Ovary (tissue), 9 donors: ENCODE measurements around the gene SLC22A15. TPM values are rescaled to one million over a fixed set of nuclear protein-coding genes. Genes with fewer than 3 reads are reported as not detected.

Experiments
- DNase-seq, 5 donors: peaks; one replicate each; pipeline ENCODE4 v3.0.0-alpha.2; 2019 to 2020
- H3K27ac ChIP-seq, 2 donors: fragments of 200-600 bp; one replicate each; pipeline versions ENCODE4 v1.5.1 to v1.8.0; 2019 to 2022
- H3K27me3 ChIP-seq: fragments of 200-600 bp; one replicate; pipeline ENCODE4 v1.8.0; 2022
- H3K36me3 ChIP-seq: fragments of 200-600 bp; sonication (generic); one replicate; pipeline ENCODE4 v1.5.1; 2019
- H3K4me1 ChIP-seq: one replicate; pipeline ENCODE4 v1.8.1; 2013; ENCODE audit warnings: mild to moderate bottlenecking, moderate library complexity; ENCODE audit not compliant: insufficient read depth
- H3K4me3 ChIP-seq: fragments of 200-600 bp; sonication (generic); one replicate; pipeline ENCODE4 v1.5.1; 2017
- H3K9me3 ChIP-seq, 2 donors: fragments of 200-600 bp in 1 of 2; sonication (generic) in 1 of 2; one replicate each; pipeline versions ENCODE4 v1.5.1 to v1.8.1; 2013 to 2019; ENCODE audit warnings: mild to moderate bottlenecking in 1 of 2, moderate library complexity in 1 of 2
- EP300 ChIP-seq: sonication (generic); formaldehyde crosslinking; IDR thresholded peaks from one replicate; pipeline ENCODE4 v1.6.1; 2017; ENCODE audit warnings: antibody characterized with exemption
- POLR2A ChIP-seq: fragments of 450-650 bp; IDR thresholded peaks from one replicate; pipeline ENCODE4 v1.6.1; 2017; ENCODE audit warnings: antibody characterized with exemption, mild to moderate bottlenecking, moderate library complexity
- WGBS, 3 donors: extraction: QIAGEN DNeasy Blood & Tissue Kit in 1 of 3; methylation state at CpG; one replicate each; pipeline versions ENCODE4 v1.1.5 to v1.1.7; 2013 to 2017; 5-methylcytosine and 5-hydroxymethylcytosine counted together
- intact Hi-C, 4 donors: fragments of 100-400 bp; cut with DNase I; formaldehyde crosslinking; loops; one replicate each; pipeline versions ENCODE4 v1.11.0 to v1.15.1; 2022 to 2023
- polyA plus RNA-seq, 2 donors: library from polyadenylated mRNA; stranded (reverse); fragments of 200-250 nt in 1 of 2; fragments of 350-450 nt in 1 of 2; fragmentation: Illumina TruSeq in 1 of 2; extraction: RNeasy Lipid Tissue Mini Kit (QIAGEN cat#74804) in 1 of 2; gene quantifications; one replicate each; pipeline ENCODE4 v1.2.3, GENCODE V29; 2013 to 2014
- total RNA-seq, 7 donors: library from RNA; depleted of rRNA in 2 of 7; stranded (reverse); fragments of >200 nt in 2 of 7; fragmentation: NEBNext Ultra II Directional in 3 of 7; extraction: Animal tissue kit (Norgen Biotek cat#: 25700) in 3 of 7; gene quantifications; one replicate each; pipeline versions ENCODE4 v1.1.0 to v1.2.4, GENCODE V29; 2016 to 2023
- TF ChIP-seq, protein P1 (sequence below), 3 donors: fragments of 450-650 bp in 2 of 3; fragments of 200-600 bp in 1 of 3; IDR thresholded peaks; one replicate each; pipeline versions ENCODE4 v1.5.1 to v1.8.0; 2016 to 2022; ENCODE audit warnings: antibody characterized with exemption in 3 of 3, mild to moderate bottlenecking in 1 of 3
- donor health status: DM: no; HTN: no; CAD: no; lungs with moderate emphysema.
- donor health status: DM: no; HTN: no; CAD: no.
- donor health status: Bipolar disorder and iron deficiency.
- donor health status: DM: yes; HTN: yes; CAD: no.
- donor health status: DM: no; HTN: no; CAD: no.
- donor health status: DM: yes; HTN: yes; CAD: no.

Gene SLC22A15
- total and polyA plus RNA-seq, 9 donors, result 0.51 to 3.8 (median 1.6) TPM

DNA sequence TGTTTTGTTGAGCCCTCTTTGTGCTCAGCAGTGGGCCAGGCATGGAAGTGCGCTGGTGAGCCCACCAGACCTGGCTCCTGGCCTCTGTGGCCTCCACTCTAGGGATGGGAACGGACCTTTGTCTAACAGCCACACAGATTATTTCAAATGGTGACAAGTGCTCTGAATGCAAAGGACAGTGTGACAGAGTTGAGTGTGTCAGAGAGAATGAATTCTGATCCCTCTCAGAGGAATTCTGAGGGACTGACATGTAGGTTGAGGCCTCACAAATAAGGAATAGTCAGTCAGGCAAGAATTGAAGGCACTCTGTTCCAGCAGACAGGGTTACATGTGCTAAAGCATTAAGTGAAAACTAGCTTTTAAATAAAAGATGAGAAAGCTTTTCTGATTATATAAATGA is 123.6 kb downstream of the SLC22A15 start:
- TF ChIP-seq EP300, result no peak
- TF ChIP-seq, protein P1, sequence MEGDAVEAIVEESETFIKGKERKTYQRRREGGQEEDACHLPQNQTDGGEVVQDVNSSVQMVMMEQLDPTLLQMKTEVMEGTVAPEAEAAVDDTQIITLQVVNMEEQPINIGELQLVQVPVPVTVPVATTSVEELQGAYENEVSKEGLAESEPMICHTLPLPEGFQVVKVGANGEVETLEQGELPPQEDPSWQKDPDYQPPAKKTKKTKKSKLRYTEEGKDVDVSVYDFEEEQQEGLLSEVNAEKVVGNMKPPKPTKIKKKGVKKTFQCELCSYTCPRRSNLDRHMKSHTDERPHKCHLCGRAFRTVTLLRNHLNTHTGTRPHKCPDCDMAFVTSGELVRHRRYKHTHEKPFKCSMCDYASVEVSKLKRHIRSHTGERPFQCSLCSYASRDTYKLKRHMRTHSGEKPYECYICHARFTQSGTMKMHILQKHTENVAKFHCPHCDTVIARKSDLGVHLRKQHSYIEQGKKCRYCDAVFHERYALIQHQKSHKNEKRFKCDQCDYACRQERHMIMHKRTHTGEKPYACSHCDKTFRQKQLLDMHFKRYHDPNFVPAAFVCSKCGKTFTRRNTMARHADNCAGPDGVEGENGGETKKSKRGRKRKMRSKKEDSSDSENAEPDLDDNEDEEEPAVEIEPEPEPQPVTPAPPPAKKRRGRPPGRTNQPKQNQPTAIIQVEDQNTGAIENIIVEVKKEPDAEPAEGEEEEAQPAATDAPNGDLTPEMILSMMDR (IDR thresholded peaks at IDR 0.05), result no peak
- TF ChIP-seq POLR2A, result no peak
- 92 to 95% (median 93%) methylated on average over 2 of the region's 2 CpGs for WGBS, 3 donors

GRCh38 chr1:116104667-116105066 is 128.4 kb downstream of the SLC22A15 start:
- Histone ChIP-seq H3K4me1 (no peaks in the 10 kb centered on the region), H3K36me3 (no peaks in the 10 kb centered on the region), H3K27ac (no peak overlapping the region), H3K4me3 (no peak overlapping the region), H3K9me3 (no peaks in the 10 kb centered on the region), H3K27me3 (no peaks in the 10 kb centered on the region)
- WGBS, 3 donors, result 69 to 87% (median 74%) methylated on average over 3 of the region's 3 CpGs
- intact Hi-C loops, result no loop called here
- no peak for DNase-seq
- TF ChIP-seq, protein P1 (IDR thresholded peaks at IDR 0.05), result no peak
- TF ChIP-seq POLR2A (no peak), EP300 (no peak)

More for the DNA sequence above, 123.6 kb downstream of the SLC22A15 start:
- DNase-seq, result no peak
- Histone ChIP-seq H3K27ac (no peak overlapping the region), H3K4me3 (no peak overlapping the region), H3K9me3 (no peaks in the 10 kb centered on the region), H3K4me1 (no peaks in the 10 kb centered on the region), H3K36me3 (no peaks in the 10 kb centered on the region), H3K27me3 (no peaks in the 10 kb centered on the region)
- intact Hi-C loops, result no loop called here

- H3K4me1 ChIP-seq, result no peaks in the 10 kb centered on the region
- H3K27me3 ChIP-seq, result no peaks in the 10 kb centered on the region
- intact Hi-C loops, result no loop called here
- no peaks in the 10 kb centered on the region for H3K9me3 ChIP-seq
- no peak overlapping the region for H3K4me3 ChIP-seq
- H3K36me3 ChIP-seq, result no peaks in the 10 kb centered on the region
- TF ChIP-seq EP300, result no peak
- no peak for TF ChIP-seq POLR2A
- TF ChIP-seq, protein P1 (IDR thresholded peaks at IDR 0.05), result no peak
- H3K27ac ChIP-seq, result no peak overlapping the region
- DNase-seq, result no peak
- WGBS, 3 donors, result 47 to 68% (median 49%) methylated on average over 2 of the region's 2 CpGs
These were observed 129.7 kb downstream of the SLC22A15 start for GRCh38 chr1:116105996-116106395.

GRCh38 chr1:116106646-116107045 is 130.3 kb downstream of the SLC22A15 start:
- no peak overlapping the region for H3K4me3 ChIP-seq
- H3K27me3 ChIP-seq, result no peaks in the 10 kb centered on the region
- 86 to 92% (median 90%) methylated on average over 4 of the region's 4 CpGs for WGBS, 3 donors
- H3K27ac ChIP-seq, result no peak overlapping the region
- H3K9me3 ChIP-seq, result no peaks in the 10 kb centered on the region
- no peaks in the 10 kb centered on the region for H3K4me1 ChIP-seq
- intact Hi-C loops, result no loop called here
- no peaks in the 10 kb centered on the region for H3K36me3 ChIP-seq
- TF ChIP-seq, protein P1 (IDR thresholded peaks at IDR 0.05), result no peak
- no peak for DNase-seq

DNA sequence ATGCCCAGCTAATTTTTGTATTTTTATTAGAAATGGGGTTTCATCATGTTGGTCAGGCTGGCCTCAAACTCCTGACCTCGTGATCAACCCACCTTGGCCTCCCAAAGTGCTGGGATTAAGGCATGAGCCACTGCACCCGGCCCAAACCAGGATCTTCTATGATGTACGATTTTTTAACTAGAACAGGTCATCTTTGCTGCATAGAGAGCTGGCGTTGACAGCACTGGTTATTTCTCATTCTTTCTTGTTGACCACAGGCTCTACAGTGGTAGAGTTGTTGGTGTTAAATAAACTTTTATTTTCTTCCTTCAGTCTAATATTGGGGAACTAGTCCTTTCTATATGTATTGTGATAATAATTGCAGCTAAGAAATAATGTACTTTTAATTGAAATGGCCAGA is 131.1 kb downstream of the SLC22A15 start:
- no peaks in the 10 kb centered on the region for H3K27me3 ChIP-seq
- H3K9me3 ChIP-seq, result no peaks in the 10 kb centered on the region
- TF ChIP-seq POLR2A (no peak), EP300 (no peak)
- TF ChIP-seq, protein P1 (IDR thresholded peaks at IDR 0.05), result no peak
- no peak overlapping the region for H3K27ac ChIP-seq
- no peak overlapping the region for H3K4me3 ChIP-seq
- no peaks in the 10 kb centered on the region for H3K36me3 ChIP-seq
- H3K4me1 ChIP-seq, result no peaks in the 10 kb centered on the region
- intact Hi-C loops, result no loop called here
- no peak for DNase-seq
- 80 to 82% (median 80%) methylated on average over 4 of the region's 4 CpGs for WGBS, 3 donors
